ENCODE data around the gene ACADSB. TPM values are rescaled to one million over a fixed set of nuclear protein-coding genes. Genes with fewer than 3 reads are reported as not detected.

ACADSB gene
- total RNA-seq, 1 experiment from 2014 or later: 12.8 TPM

- Histone ChIP-seq H2AFZ (no peak overlapping the region), H3K9me3 (ENCODE audit: insufficient read depth, low read depth) (no peaks in the 10 kb centered on the region), H3K4me2 (no peak overlapping the region), H3K4me3 (no peak overlapping the region), H3K79me2 (ENCODE audit: low read depth) (no peaks in the 10 kb centered on the region), H4K20me1 (ENCODE audit: insufficient read depth) (no peaks in the 10 kb centered on the region), H3K27ac (no peak overlapping the region), H3F3A (ENCODE audit: insufficient read depth, low read depth) (no peaks in the 10 kb centered on the region), H3K9me2 (ENCODE audit: insufficient read depth) (no peaks in the 10 kb centered on the region), H3K4me1 (replicated peaks; ENCODE audit: insufficient read depth) (no peaks in the 10 kb centered on the region), H3K27me3 (ENCODE audit: insufficient read depth, low read depth) (peaks cover 4% of the 10 kb centered on the region; the same call in 1 of the 2 replicates), H3K36me3 (ENCODE audit: low read depth) (no peaks in the 10 kb centered on the region)
- BruUV-seq (replicated peaks): no TSS peak
- POLR2A ChIA-PET (ENCODE audit: unreplicated experiment): no interaction called here
- CTCF ChIA-PET: no interaction called here
- intact Hi-C loops (cut with micrococcal nuclease; ENCODE audit: unreplicated experiment): no loop called here
- DNase-seq: no peak
- TF ChIP-seq CTCF (conservative IDR thresholded peaks at IDR 0.05) (no peak), EZH2 (IDR thresholded peaks at IDR 0.05; ENCODE audit: low read depth) (no peak)
Measured at GRCh38 chr10:123062726-123063125, 53.9 kb downstream of the ACADSB start.

DNA sequence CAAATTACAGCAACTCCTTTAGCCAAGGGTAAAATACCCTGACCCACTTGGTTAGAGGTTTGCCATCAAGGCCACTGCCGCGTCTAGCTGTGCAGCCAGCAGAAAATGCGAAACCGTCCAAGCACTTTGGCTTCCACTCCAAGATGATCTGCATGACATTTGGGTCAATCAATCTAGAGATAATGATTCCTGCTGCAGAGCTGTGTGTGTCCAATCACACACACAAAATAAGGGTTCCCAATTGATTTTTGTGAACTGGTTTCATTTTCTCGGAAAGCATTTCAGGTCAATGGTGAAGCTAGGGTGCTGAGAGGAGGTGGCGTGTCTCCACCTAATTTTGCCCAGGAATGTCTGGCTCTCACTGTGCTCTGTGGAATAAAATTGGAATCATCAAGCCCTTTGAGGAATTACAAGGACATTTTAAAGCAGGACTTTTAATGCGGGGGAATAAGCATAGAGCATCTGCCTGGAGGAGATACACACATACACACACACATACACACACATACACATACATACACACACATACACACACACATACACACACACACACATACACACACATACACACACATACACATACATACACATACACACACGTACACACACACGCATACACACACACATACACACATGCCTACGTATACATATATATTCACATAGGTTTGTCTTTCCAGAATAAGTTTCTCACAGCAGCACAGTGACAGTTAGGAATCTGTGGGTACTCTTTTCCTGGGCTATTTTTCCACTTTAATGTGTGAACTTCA is 59.5 kb downstream of the ACADSB start:
- Histone ChIP-seq H3K27me3 (ENCODE audit: insufficient read depth, low read depth) (peaks cover 4% of the 10 kb centered on the region), H3K36me3 (ENCODE audit: low read depth) (no peaks in the 10 kb centered on the region), H3K4me2 (no peak overlapping the region), H3K4me3 (no peak overlapping the region), H3K9me3 (ENCODE audit: insufficient read depth, low read depth) (no peaks in the 10 kb centered on the region), H3K79me2 (ENCODE audit: low read depth) (no peaks in the 10 kb centered on the region), H4K20me1 (ENCODE audit: insufficient read depth) (no peaks in the 10 kb centered on the region), H3K4me1 (replicated peaks; ENCODE audit: insufficient read depth) (no peaks in the 10 kb centered on the region), H3F3A (ENCODE audit: insufficient read depth, low read depth) (no peaks in the 10 kb centered on the region), H3K9me2 (ENCODE audit: insufficient read depth) (no peaks in the 10 kb centered on the region), H2AFZ (no peak overlapping the region), H3K27ac (no peak overlapping the region)
- intact Hi-C loops (cut with micrococcal nuclease; ENCODE audit: unreplicated experiment): no loop called here
- TF ChIP-seq CTCF (conservative IDR thresholded peaks at IDR 0.05) (no peak), EZH2 (IDR thresholded peaks at IDR 0.05; ENCODE audit: low read depth) (no peak)
- ChIA-PET POLR2A (ENCODE audit: unreplicated experiment) (no interaction called here), CTCF (no interaction called here)
- BruUV-seq (replicated peaks): no TSS peak
- no peak for DNase-seq

GRCh38 chr10:123069246-123069986 is 60.6 kb downstream of the ACADSB start:
- DNase-seq: no peak

More at GRCh38 chr10:123069246-123069986, 60.6 kb downstream of the ACADSB start:
- H3K4me3 ChIP-seq: no peak overlapping the region
- H3K9me3 ChIP-seq (ENCODE audit: insufficient read depth, low read depth): no peaks in the 10 kb centered on the region
- H3K4me2 ChIP-seq: no peak overlapping the region
- H3K36me3 ChIP-seq (ENCODE audit: low read depth): no peaks in the 10 kb centered on the region
- POLR2A ChIA-PET (ENCODE audit: unreplicated experiment): no interaction called here
- CTCF ChIA-PET: no interaction called here
- H3K27ac ChIP-seq: no peak overlapping the region
- no peaks in the 10 kb centered on the region for H3K4me1 ChIP-seq (replicated peaks; ENCODE audit: insufficient read depth)
- H3K9me2 ChIP-seq (ENCODE audit: insufficient read depth): no peaks in the 10 kb centered on the region
- no TSS peak for BruUV-seq (replicated peaks)
- H3K27me3 ChIP-seq (ENCODE audit: insufficient read depth, low read depth): peaks cover 5% of the 10 kb centered on the region
- no peaks in the 10 kb centered on the region for H4K20me1 ChIP-seq (ENCODE audit: insufficient read depth)
- intact Hi-C loops (cut with micrococcal nuclease; ENCODE audit: unreplicated experiment): no loop called here
- H3K79me2 ChIP-seq (ENCODE audit: low read depth): no peaks in the 10 kb centered on the region
- H3F3A ChIP-seq (ENCODE audit: insufficient read depth, low read depth): no peaks in the 10 kb centered on the region
- no peak overlapping the region for H2AFZ ChIP-seq
- TF ChIP-seq CTCF (conservative IDR thresholded peaks at IDR 0.05) (no peak), EZH2 (IDR thresholded peaks at IDR 0.05; ENCODE audit: low read depth) (no peak)
